HepG2 (cell line): ENCODE results near the gene DSCAM. TPM values are rescaled to one million over a fixed set of nuclear protein-coding genes. Genes with fewer than 3 reads are reported as not detected.

Experiments used
- ATAC-seq: fragments of 200-7000 bp; cut with Tn5 transposase; 3 replicates; pipeline ENCODE4 v1.9.1; 2020; ENCODE audit warnings: mild to moderate bottlenecking, moderate library complexity
- BruUV-seq: library from RNA; stranded (reverse); fragments of 400-500 nt; replicated peaks from 2 replicates; lab custom pipeline; 2021; lab: Mats Ljungman, UMichigan
- CTCF ChIA-PET: fragments of 300-600 bp; formaldehyde crosslinking; extraction: SDS; loops from one replicate; lab custom pipeline; 2021; ENCODE audit warnings: low total read pairs, inconsistent platforms, low intra/inter-chr PET ratio; lab: Yijun Ruan, JAX
- POLR2A ChIA-PET: fragments of 350-600 bp; sonication (Branson Sonifier 250); formaldehyde crosslinking; loops from one replicate; lab custom pipeline; 2020; ENCODE audit warnings: antibody characterized with exemption, inconsistent platforms; lab: Yijun Ruan, JAX
- DNase-seq: peaks from one replicate; pipeline ENCODE4 v3.0.0-alpha.2; 2015; ENCODE audit warnings: low spot score
- FAIRE-seq: peaks from 3 replicates; lab custom pipeline; 2011; peaks lifted over from hg19 to GRCh38; lab: Jason Lieb, UNC
- H2AFZ ChIP-seq: one replicate; pipeline ENCODE4 v1.6.1; 2011; ENCODE audit warnings: low read length, inconsistent platforms
- H3K27ac ChIP-seq: fragments of 300-600 bp; 3 replicates; pipeline ENCODE4 v1.8.0; 2011; ENCODE audit warnings: mixed run types, mild to moderate bottlenecking, mixed read lengths, low read length, inconsistent platforms; ENCODE audit not compliant: insufficient read depth; ENCODE audit errors: extremely low read length
- H3K27me3 ChIP-seq, 2 experiments: fragments of 200-600 bp in 1 of 2; 2 replicates in 1 of 2; 3 replicates in 1 of 2; pipeline versions ENCODE4 v1.6.0 to v1.8.0; 2011; ENCODE audit warnings: low read length in 2 of 2, mild to moderate bottlenecking in 2 of 2, moderate library complexity in 2 of 2, inconsistent platforms in 1 of 2; ENCODE audit not compliant: insufficient read depth in 2 of 2, control insufficient read depth in 1 of 2
- H3K36me3 ChIP-seq, 2 experiments: fragments of 200-600 bp in 1 of 2; replicated peaks in 1 of 2; 2 replicates in 1 of 2; 3 replicates in 1 of 2; pipeline versions ENCODE4 v1.5.1 to v1.8.0; 2011; ENCODE audit warnings: low read length in 2 of 2, inconsistent platforms in 1 of 2; ENCODE audit not compliant: insufficient read depth in 2 of 2, control insufficient read depth in 1 of 2
- H3K4me1 ChIP-seq: 2 replicates; pipeline ENCODE4 v1.5.1; 2012; ENCODE audit warnings: low read length, inconsistent platforms; ENCODE audit not compliant: insufficient read depth
- H3K4me2 ChIP-seq: 2 replicates; pipeline ENCODE4 v1.6.0; 2011; ENCODE audit warnings: low read depth, low read length, inconsistent platforms
- H3K4me3 ChIP-seq, 3 experiments: fragments of 200-600 bp in 1 of 3; sonication (generic), shearing (Covaris generic) in 1 of 3; replicated peaks in 1 of 3; 2 replicates each; pipeline ENCODE4 v1.5.1; 2011 to 2016; ENCODE audit warnings: low read length in 3 of 3, inconsistent platforms in 2 of 3, low read depth in 2 of 3, mild to moderate bottlenecking in 2 of 3, control low read depth in 1 of 3, mixed read lengths in 1 of 3; ENCODE audit not compliant: insufficient read depth in 1 of 3
- H3K79me2 ChIP-seq: one replicate; pipeline ENCODE4 v1.6.1; 2011; ENCODE audit warnings: low read length, inconsistent platforms; ENCODE audit not compliant: insufficient read depth
- H3K9ac ChIP-seq: 2 replicates; pipeline ENCODE4 v1.6.0; 2011; ENCODE audit warnings: mild to moderate bottlenecking, low read depth, low read length, inconsistent platforms; ENCODE audit not compliant: insufficient read depth
- H3K9me3 ChIP-seq: 2 replicates; pipeline ENCODE4 v1.5.1; 2012; ENCODE audit warnings: mild to moderate bottlenecking, low read length
- H4K20me1 ChIP-seq: 2 replicates; pipeline ENCODE4 v1.6.0; 2011; ENCODE audit warnings: inconsistent platforms, mild to moderate bottlenecking, low read length, moderate library complexity; ENCODE audit not compliant: insufficient read depth
- ESRRA ChIP-seq: sonication (generic); formaldehyde crosslinking; IDR thresholded peaks from 2 replicates; pipeline ENCODE4 v1.5.1; 2020; ENCODE audit warnings: mild to moderate bottlenecking, low read depth, missing genetic modification reagents
- GATAD2A ChIP-seq: IDR thresholded peaks from 2 replicates; pipeline ENCODE4 v1.6.1; 2016
- HMG20A ChIP-seq: IDR thresholded peaks from 2 replicates; pipeline ENCODE4 v1.6.1; 2016; ENCODE audit warnings: borderline replicate concordance
- KLF6 ChIP-seq: IDR thresholded peaks from 2 replicates; pipeline ENCODE4 v1.8.0; 2016; ENCODE audit warnings: missing biosample characterization, missing genetic modification reagents
- MED8 ChIP-seq: sonication (generic); formaldehyde crosslinking; IDR thresholded peaks from 2 replicates; pipeline ENCODE4 v1.8.1; 2023; ENCODE audit warnings: mild to moderate bottlenecking, missing genetic modification reagents; ENCODE audit not compliant: insufficient replicate concordance
- NFKBIZ ChIP-seq: IDR thresholded peaks from 2 replicates; pipeline ENCODE4 v1.6.1; 2018; ENCODE audit warnings: missing genetic modification reagents, missing compliant biosample characterization
- SMARCC2 ChIP-seq: fragments of 450-650 bp; IDR thresholded peaks from 2 replicates; pipeline ENCODE4 v1.6.1; 2017; ENCODE audit warnings: antibody characterized with exemption, mild to moderate bottlenecking
- YEATS2 ChIP-seq: sonication (generic); formaldehyde crosslinking; IDR thresholded peaks from 2 replicates; pipeline ENCODE4 v1.4.0; 2020; ENCODE audit warnings: missing genetic modification reagents, borderline replicate concordance
- ZFAT ChIP-seq: sonication (generic); formaldehyde crosslinking; conservative IDR thresholded peaks from 2 replicates; pipeline ENCODE4 v1.8.1; 2023; ENCODE audit warnings: missing genetic modification reagents, inconsistent platforms
- ZNF292 ChIP-seq: sonication (generic); formaldehyde crosslinking; IDR thresholded peaks from 2 replicates; pipeline ENCODE4 v1.8.1; 2022; ENCODE audit warnings: mild to moderate bottlenecking, low read depth, missing genetic modification reagents, borderline replicate concordance
- ZNF549 ChIP-seq: sonication (generic); formaldehyde crosslinking; IDR thresholded peaks from 2 replicates; pipeline ENCODE4 v1.5.0; 2020; ENCODE audit warnings: missing genetic modification reagents
- ZNF775 ChIP-seq: sonication (generic); formaldehyde crosslinking; IDR thresholded peaks from 2 replicates; pipeline ENCODE4 v1.4.0; 2020; ENCODE audit warnings: missing genetic modification reagents, mild to moderate bottlenecking, moderate library complexity, borderline replicate concordance
- WGBS: methylation state at CpG from one replicate; pipeline ENCODE4 v1.1.6; 2017; ENCODE audit warnings: low lambda C conversion rate; 5-methylcytosine and 5-hydroxymethylcytosine counted together
- in situ Hi-C: cut with HindIII; loops from 2 replicates; pipeline ENCODE4 v1.10.0; 2017; ENCODE audit warnings: low pct_unique_long_range_greater_than_20kb; ENCODE audit not compliant: extremely low pct_ligation_motif_present
- intact Hi-C: fragments of 100-400 bp; cut with micrococcal nuclease; formaldehyde crosslinking; loops from one replicate; pipeline ENCODE4 v1.10.0; 2022; ENCODE audit not compliant: unreplicated experiment
- polyA plus RNA-seq, 8 experiments: library from polyadenylated mRNA; depleted of rRNA in 3 of 8; stranded (reverse) in 7 of 8; unstranded in 1 of 8; fragments of >200 nt; fragmentation: Illumina TruSeq in 4 of 8; extraction: Trizol in 4 of 8; gene quantifications; 2 replicates each; pipeline versions ENCODE4 v1.2.1 to v1.2.3, GENCODE V29; 2011 to 2016; ENCODE audit warnings: low read depth in 4 of 8, missing spikeins in 1 of 8, mixed read lengths in 1 of 8; ENCODE audit not compliant: insufficient read depth in 1 of 8
- total RNA-seq, 5 experiments: library from RNA; depleted of rRNA; stranded (reverse); fragments of >200 nt; fragmentation: Illumina TruSeq; extraction: Trizol; gene quantifications; 2 replicates each; pipeline ENCODE4 v1.2.3, GENCODE V29; 2016; ENCODE audit warnings: low read depth in 1 of 5
- TF ChIP-seq, protein P1 (sequence below): sonication (generic); formaldehyde crosslinking; IDR thresholded peaks from 2 replicates; pipeline ENCODE4 v1.8.1; 2023; ENCODE audit warnings: mild to moderate bottlenecking, missing genetic modification reagents
- TF ChIP-seq, protein P2 (sequence below): IDR thresholded peaks from 2 replicates; pipeline ENCODE4 v1.6.1; 2018; ENCODE audit warnings: missing genetic modification reagents
- TF ChIP-seq, protein P3 (sequence below): sonication (generic); formaldehyde crosslinking; IDR thresholded peaks from 2 replicates; pipeline ENCODE4 v1.4.0; 2020; ENCODE audit warnings: missing genetic modification reagents
- TF ChIP-seq, protein P4 (sequence below): sonication (generic); formaldehyde crosslinking; IDR thresholded peaks from 2 replicates; pipeline ENCODE4 v1.5.1; 2020; ENCODE audit warnings: mild to moderate bottlenecking, missing genetic modification reagents, borderline replicate concordance
- TF ChIP-seq, protein P5 (sequence below): sonication (generic); formaldehyde crosslinking; IDR thresholded peaks from 2 replicates; pipeline ENCODE4 v1.4.0; 2020; ENCODE audit warnings: missing genetic modification reagents, mild to moderate bottlenecking, borderline replicate concordance
- TF ChIP-seq, protein P6 (sequence below): sonication (generic); formaldehyde crosslinking; IDR thresholded peaks from 2 replicates; pipeline ENCODE4 v1.4.0; 2020; ENCODE audit warnings: missing genetic modification reagents

The DSCAM gene
- total and polyA plus RNA-seq, 2 of the 13 experiments (the other 11 are each of a cell fraction or from before 2014, with no cell fraction given) = not detected

DNA sequence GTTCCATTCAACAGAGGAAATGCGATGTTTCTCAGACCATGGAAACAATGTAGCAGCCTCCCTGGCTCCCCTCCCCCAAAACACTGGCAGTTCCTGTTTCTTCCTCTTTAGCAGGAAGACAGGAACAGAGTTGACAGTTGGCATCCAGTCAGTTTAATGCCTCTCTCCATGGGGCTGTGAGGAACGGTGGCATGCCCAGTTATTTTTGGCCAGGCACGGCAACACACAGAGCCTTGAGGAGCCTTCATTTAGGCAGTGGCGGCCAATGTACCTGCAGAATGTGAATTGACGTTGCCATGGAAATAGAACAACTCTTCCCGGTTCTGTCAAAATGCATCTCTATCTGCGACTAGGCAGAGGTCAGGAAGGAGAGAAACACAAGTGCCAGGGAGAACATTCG lies 330.6 kb downstream of the DSCAM start:
- POLR2A ChIA-PET = no interaction called here
- H3K4me1 ChIP-seq = no peaks in the 10 kb centered on the region
- FAIRE-seq (no peak), DNase-seq (no peak), ATAC-seq (no peak)
- 51% methylated on average over 7 of the region's 8 CpGs for WGBS
- no peaks in the 10 kb centered on the region for H3K27me3 ChIP-seq
- H4K20me1 ChIP-seq = no peaks in the 10 kb centered on the region
- in situ Hi-C loops (no loop called here), intact Hi-C loops (no loop called here)
- no peak overlapping the region for H3K4me3 ChIP-seq
- H3K9ac ChIP-seq = no peak overlapping the region
- H3K9me3 ChIP-seq = peaks cover 57% of the 10 kb centered on the region
- BruUV-seq = no TSS peak
- CTCF ChIA-PET = no interaction called here
- no peaks in the 10 kb centered on the region for H3K79me2 ChIP-seq
- H3K27ac ChIP-seq = no peak overlapping the region
- H3K36me3 ChIP-seq = no peaks in the 10 kb centered on the region
- no peak overlapping the region for H3K4me2 ChIP-seq
- no peak overlapping the region for H2AFZ ChIP-seq
- TF ChIP-seq, protein P1, sequence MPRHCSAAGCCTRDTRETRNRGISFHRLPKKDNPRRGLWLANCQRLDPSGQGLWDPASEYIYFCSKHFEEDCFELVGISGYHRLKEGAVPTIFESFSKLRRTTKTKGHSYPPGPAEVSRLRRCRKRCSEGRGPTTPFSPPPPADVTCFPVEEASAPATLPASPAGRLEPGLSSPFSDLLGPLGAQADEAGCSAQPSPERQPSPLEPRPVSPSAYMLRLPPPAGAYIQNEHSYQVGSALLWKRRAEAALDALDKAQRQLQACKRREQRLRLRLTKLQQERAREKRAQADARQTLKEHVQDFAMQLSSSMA (CRISPR knock-in tag) = no peak
- TF ChIP-seq ESRRA (CRISPR knock-in tag) (no peak), ZFAT (CRISPR knock-in tag) (no peak), ZNF292 (CRISPR knock-in tag) (no peak), NFKBIZ (CRISPR knock-in tag) (no peak), SMARCC2 (no peak), ZNF549 (CRISPR knock-in tag) (no peak), KLF6 (CRISPR knock-in tag) (no peak), MED8 (no peak), HMG20A (CRISPR knock-in tag) (no peak), YEATS2 (CRISPR knock-in tag) (no peak), GATAD2A (CRISPR knock-in tag) (no peak), ZNF775 (CRISPR knock-in tag) (no peak)
- TF ChIP-seq, protein P2, sequence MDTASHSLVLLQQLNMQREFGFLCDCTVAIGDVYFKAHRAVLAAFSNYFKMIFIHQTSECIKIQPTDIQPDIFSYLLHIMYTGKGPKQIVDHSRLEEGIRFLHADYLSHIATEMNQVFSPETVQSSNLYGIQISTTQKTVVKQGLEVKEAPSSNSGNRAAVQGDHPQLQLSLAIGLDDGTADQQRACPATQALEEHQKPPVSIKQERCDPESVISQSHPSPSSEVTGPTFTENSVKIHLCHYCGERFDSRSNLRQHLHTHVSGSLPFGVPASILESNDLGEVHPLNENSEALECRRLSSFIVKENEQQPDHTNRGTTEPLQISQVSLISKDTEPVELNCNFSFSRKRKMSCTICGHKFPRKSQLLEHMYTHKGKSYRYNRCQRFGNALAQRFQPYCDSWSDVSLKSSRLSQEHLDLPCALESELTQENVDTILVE (CRISPR knock-in tag) = no peak
- TF ChIP-seq, protein P3, sequence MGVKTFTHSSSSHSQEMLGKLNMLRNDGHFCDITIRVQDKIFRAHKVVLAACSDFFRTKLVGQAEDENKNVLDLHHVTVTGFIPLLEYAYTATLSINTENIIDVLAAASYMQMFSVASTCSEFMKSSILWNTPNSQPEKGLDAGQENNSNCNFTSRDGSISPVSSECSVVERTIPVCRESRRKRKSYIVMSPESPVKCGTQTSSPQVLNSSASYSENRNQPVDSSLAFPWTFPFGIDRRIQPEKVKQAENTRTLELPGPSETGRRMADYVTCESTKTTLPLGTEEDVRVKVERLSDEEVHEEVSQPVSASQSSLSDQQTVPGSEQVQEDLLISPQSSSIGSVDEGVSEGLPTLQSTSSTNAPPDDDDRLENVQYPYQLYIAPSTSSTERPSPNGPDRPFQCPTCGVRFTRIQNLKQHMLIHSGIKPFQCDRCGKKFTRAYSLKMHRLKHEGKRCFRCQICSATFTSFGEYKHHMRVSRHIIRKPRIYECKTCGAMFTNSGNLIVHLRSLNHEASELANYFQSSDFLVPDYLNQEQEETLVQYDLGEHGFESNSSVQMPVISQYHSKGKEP (CRISPR knock-in tag) = no peak
- TF ChIP-seq, protein P4, sequence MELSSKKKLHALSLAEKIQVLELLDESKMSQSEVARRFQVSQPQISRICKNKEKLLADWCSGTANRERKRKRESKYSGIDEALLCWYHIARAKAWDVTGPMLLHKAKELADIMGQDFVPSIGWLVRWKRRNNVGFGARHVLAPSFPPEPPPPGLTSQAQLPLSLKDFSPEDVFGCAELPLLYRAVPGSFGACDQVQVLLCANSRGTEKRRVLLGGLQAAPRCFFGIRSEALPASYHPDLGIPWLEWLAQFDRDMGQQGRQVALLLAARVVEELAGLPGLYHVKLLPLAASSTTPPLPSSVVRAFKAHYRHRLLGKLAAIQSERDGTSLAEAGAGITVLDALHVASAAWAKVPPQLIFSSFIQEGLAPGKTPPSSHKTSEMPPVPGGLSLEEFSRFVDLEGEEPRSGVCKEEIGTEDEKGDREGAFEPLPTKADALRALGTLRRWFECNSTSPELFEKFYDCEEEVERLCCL (CRISPR knock-in tag) = no peak
- TF ChIP-seq, protein P5, sequence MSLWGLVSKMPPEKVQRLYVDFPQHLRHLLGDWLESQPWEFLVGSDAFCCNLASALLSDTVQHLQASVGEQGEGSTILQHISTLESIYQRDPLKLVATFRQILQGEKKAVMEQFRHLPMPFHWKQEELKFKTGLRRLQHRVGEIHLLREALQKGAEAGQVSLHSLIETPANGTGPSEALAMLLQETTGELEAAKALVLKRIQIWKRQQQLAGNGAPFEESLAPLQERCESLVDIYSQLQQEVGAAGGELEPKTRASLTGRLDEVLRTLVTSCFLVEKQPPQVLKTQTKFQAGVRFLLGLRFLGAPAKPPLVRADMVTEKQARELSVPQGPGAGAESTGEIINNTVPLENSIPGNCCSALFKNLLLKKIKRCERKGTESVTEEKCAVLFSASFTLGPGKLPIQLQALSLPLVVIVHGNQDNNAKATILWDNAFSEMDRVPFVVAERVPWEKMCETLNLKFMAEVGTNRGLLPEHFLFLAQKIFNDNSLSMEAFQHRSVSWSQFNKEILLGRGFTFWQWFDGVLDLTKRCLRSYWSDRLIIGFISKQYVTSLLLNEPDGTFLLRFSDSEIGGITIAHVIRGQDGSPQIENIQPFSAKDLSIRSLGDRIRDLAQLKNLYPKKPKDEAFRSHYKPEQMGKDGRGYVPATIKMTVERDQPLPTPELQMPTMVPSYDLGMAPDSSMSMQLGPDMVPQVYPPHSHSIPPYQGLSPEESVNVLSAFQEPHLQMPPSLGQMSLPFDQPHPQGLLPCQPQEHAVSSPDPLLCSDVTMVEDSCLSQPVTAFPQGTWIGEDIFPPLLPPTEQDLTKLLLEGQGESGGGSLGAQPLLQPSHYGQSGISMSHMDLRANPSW (CRISPR knock-in tag) = no peak
- TF ChIP-seq, protein P6, sequence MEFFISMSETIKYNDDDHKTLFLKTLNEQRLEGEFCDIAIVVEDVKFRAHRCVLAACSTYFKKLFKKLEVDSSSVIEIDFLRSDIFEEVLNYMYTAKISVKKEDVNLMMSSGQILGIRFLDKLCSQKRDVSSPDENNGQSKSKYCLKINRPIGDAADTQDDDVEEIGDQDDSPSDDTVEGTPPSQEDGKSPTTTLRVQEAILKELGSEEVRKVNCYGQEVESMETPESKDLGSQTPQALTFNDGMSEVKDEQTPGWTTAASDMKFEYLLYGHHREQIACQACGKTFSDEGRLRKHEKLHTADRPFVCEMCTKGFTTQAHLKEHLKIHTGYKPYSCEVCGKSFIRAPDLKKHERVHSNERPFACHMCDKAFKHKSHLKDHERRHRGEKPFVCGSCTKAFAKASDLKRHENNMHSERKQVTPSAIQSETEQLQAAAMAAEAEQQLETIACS (CRISPR knock-in tag) = no peak
